ENCODE data around the gene MAS1L. TPM values are rescaled to one million over a fixed set of nuclear protein-coding genes. Genes with fewer than 3 reads are reported as not detected.

The MAS1L gene
- not detected for total RNA-seq

GRCh38 chr6:29487660-29488059, at the start of gene MAS1L:
Gene MAS1L, minus strand, starts transcription at chr6:29487956. Its CDS starts 54 bp downstream, at chr6:29487902.
- ChIA-PET POLR2A (no interaction called here), CTCF (no interaction called here)

GRCh38 chr6:29532320-29532951, 44.7 kb upstream of the MAS1L start:
- CTCF ChIA-PET = no interaction called here
- POLR2A ChIA-PET = interaction anchor here (0.5 kb wide), 1 partner anchor 1161 kb away, joined by 3 read pairs; no protein-coding TSS in a partner anchor

DNA sequence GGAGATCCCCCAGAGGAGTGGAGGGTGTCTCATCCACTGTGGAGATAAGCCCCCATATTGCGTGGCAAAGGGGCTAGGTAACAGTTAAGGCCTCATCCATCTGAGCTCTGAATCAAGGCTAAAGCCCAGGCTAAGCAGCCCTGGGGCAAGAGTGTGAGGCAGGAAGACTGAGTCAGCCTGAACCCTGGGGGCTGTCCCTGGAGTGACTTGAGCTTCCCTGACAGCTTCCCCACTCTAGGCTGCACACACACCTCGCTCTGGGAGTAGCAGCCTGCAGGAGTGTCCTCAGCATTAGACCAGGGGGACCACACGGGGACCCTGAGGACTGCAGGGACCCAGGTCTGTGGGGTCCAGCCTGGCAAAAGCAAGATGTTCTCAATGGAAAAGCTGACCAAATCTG, 43.9 kb upstream of the MAS1L start:
- CTCF ChIA-PET = no interaction called here

GRCh38 chr6:29530671-29531310, 43.0 kb upstream of the MAS1L start:
- ChIA-PET POLR2A (no interaction called here), CTCF (no interaction called here)

More for the DNA sequence above, 43.9 kb upstream of the MAS1L start:
- POLR2A ChIA-PET = interaction anchor here (0.5 kb wide), 1 partner anchor 1160 kb away, joined by 3 read pairs; no protein-coding TSS in a partner anchor

DNA sequence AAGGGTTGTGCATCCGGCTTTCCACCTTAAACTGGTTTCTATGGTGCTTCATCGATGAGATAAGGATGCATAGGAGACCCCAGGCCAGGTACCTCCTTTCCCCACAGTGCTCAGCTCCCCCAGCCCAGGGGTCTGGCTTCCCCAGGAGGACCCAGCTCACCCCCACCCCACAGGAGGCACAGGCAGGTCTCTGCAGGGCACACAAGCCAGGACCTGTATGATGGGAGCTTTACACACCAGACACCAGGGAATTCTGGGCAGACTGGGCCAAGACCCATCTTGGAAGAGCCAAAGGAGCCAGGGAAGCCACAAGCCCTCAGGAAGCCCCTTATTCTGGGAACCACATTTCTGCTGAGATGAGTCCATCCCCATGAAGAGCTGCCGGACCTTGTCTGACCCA, 42.2 kb upstream of the MAS1L start:
- ChIA-PET POLR2A (no interaction called here), CTCF (no interaction called here)

DNA sequence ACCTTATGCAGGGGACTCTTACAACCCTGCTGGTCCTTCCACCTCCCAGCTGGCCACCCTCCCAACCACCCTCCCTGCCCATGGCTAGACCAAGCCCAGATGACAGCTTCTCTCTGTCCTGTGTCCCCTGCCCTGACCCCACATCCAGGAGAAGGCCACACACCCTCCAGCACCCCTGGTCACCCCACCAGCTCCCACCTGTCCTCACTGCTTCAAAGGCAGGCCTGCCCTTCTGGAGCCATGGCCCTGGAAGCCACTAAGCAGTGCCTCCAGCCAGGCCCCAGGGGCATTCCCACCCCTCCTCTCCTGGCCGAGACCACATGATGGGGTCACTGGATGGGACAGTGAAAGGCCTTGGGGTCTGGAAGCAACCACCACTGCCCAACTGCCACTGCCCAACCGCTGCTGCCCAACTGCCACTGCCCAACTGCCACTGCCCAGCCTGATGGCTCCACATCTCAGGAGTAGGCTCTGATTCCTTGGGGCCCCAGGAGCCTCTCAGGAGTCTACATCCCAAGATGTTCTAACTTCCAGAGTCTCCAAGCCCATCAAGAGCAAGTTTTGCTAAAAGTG, 41.3 kb upstream of the MAS1L start:
- CTCF ChIA-PET = no interaction called here

GRCh38 chr6:29528300-29528931, 40.7 kb upstream of the MAS1L start:
- POLR2A ChIA-PET = no interaction called here
- CTCF ChIA-PET = no interaction called here

More for the DNA sequence above, 41.3 kb upstream of the MAS1L start:
- POLR2A ChIA-PET = no interaction called here

DNA sequence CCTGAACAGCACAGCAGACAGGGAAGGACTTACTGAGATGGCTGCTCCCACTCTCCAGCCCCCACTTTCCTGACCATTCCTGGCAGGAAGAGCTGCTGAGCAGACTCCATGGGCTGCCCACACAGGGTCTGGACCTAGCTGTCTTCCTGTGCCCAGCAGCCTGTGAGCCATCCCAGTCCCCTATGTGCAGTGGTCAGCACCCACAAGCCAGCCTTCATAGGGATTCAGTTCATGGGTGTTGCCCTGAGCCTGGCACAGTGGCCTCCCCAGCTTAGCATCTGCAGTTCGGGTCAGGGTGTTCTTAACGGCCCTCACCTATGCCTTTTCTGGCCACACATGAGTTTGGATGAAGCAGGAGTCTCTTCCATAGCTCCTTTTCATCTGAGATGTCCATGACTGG, 39.8 kb upstream of the MAS1L start:
- POLR2A ChIA-PET = no interaction called here
- CTCF ChIA-PET = no interaction called here

DNA sequence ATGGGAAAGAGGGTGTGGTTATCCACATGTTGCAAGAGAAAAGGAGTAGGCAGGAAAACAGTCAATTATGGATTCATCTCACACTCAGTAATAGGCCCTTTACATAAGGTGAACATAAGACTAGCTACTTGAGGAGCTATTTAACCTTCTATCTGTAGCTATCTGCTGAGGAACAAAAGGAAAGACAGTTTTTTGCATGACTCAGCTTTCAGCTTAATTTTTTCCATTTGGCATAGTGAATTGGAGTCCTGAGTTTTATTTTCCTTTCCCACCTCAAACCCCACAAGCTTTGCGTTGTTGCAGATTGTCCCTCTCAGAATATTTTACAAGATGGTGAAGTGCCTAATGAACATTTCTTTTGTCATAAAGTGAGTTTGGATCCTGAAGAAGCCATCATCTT, 39.4 kb upstream of the MAS1L start:
- ChIA-PET CTCF (no interaction called here), POLR2A (no interaction called here)

- ChIA-PET CTCF (no interaction called here), POLR2A (no interaction called here)
Observed at GRCh38 chr6:29525311-29525639, 37.5 kb upstream of the MAS1L start.

- POLR2A ChIA-PET = no interaction called here
- CTCF ChIA-PET = no interaction called here
Observed at GRCh38 chr6:29524444-29525310, 36.9 kb upstream of the MAS1L start.

GRCh38 chr6:29524044-29524443, 36.3 kb upstream of the MAS1L start:
- ChIA-PET POLR2A (no interaction called here), CTCF (no interaction called here)

GRCh38 chr6:29522227-29522626, 34.5 kb upstream of the MAS1L start:
- CTCF ChIA-PET = no interaction called here
- POLR2A ChIA-PET = no interaction called here

DNA sequence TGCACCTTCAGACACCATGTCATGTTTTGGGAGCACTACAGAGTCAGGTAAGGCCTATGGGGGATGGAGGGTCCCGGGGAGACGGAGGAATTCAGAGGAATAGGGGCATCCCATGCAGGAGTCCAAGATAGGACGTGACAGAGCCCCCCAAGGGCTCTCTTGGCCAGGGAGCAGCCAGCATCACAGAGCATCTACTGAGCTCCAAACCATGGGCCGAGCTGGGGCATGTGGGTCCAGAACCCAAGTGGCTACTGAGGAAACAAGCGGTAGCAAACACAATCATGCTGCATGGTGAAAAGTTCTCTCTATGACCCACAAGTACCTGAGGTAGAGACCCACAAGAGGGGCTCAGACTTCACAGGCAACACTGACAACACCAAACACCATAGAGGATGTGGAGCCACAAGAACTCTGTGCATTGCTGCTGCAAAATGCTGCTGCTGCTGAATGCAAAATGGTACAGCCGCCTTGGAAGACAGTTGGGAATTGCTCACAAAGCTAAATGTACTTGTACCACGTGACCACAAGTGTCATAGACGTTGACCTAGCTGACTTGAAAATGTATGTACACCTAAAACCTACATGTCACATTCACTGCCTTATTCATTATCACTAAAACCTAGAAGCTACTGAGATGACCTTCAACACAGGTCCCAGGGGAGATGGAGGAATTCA, 33.4 kb upstream of the MAS1L start:
- CTCF ChIA-PET = no interaction called here
- POLR2A ChIA-PET = no interaction called here

GRCh38 chr6:29520232-29520631, 32.5 kb upstream of the MAS1L start:
- ChIA-PET POLR2A (no interaction called here), CTCF (no interaction called here)

- POLR2A ChIA-PET = no interaction called here
- CTCF ChIA-PET = no interaction called here
Observed at GRCh38 chr6:29519291-29520010, 31.7 kb upstream of the MAS1L start.

GRCh38 chr6:29517728-29518440, 30.1 kb upstream of the MAS1L start:
- ChIA-PET POLR2A (no interaction called here), CTCF (no interaction called here)

DNA sequence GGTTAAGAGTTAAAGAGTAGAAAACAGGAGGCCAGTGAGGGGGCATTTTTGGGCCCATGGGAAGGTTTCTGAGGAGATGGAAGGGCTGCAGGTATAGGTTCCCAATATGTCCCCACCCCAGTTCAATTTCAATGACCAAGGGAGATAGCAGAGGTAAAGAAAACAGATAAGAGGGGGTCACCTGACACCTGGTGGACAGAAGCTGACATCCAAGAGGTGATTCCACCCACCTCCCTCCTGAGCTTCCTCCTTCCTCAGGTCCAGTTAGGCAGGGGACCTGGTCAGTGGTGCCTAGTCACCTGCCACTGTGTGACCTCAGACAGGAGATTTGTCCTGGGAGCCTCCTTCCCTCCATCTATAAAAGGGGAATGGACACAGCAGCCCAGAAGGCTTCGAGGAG, 29.5 kb upstream of the MAS1L start:
- ChIA-PET CTCF (no interaction called here), POLR2A (no interaction called here)

- POLR2A ChIA-PET = no interaction called here
Observed at GRCh38 chr6:29516108-29516507, 28.4 kb upstream of the MAS1L start.

More at GRCh38 chr6:29516108-29516507, 28.4 kb upstream of the MAS1L start:
- CTCF ChIA-PET = no interaction called here

All from activated CD8-positive, alpha-beta memory T cell treated with anti-CD3 and anti-CD28 coated beads for 36 hours (primary cell).